HG03095 (cell line): ENCODE results near the gene BIK.

Experiments used
- ATAC-seq: cut with Tn5 transposase; IDR thresholded peaks from one replicate; pipeline ENCODE4 v1.9.1; 2021; ENCODE audit warnings: moderate library complexity; ENCODE audit not compliant: unreplicated experiment

Gene BIK

GRCh38 chr22:43159484-43160178 is 49.1 kb downstream of the BIK start:
- ATAC-seq: no peak

GRCh38 chr22:43160497-43161126 is 50.1 kb downstream of the BIK start:
- no peak for ATAC-seq

GRCh38 chr22:43162412-43163150 is 52.0 kb downstream of the BIK start:
- no peak for ATAC-seq

DNA sequence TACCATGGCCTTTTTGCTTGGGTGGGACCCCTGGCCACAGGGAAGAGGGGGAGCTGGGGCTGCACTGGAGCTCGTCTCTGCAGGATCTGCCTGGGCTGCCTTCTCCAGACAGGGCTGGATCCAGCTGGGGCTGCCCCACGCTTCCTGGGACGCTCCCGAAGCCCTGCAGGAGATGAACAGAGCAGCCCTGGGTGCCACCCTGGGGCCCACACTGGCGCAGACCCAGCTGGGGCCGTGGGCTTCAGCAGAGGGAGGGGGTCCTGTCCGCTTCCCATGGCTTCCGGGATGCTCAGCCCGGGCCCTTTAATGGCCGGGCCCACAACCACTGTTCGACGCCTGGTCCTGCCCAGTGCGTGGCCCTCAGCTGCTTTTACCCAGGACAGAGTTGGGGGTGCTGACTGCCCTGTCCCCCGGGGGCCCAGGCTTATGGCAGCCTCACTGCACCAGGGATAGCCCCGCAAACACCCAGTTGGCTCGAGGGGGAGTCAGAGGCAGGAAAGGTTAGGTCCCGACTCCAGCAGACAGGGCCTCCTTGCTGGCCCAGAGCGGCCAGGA is 52.8 kb downstream of the BIK start:
- no peak for ATAC-seq

DNA sequence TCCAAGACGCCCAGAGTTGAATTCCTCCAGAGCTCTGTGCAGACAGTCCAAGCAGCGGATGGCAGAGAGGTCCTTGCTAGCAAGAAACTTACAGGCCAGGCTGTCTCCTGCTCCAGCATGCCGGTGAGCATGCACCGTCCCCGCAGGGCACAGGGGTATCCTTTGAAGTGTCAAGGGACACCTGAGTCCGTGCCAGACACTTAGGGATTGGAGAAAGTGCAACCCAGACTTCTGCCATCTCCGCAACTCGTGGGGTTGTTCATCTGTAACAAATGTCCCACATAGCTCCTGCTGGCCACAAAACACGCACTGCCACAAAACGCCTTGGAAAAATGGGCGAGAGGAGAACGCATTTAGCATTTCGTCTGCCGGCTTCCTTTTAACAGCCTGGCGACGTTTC is 54.1 kb downstream of the BIK start:
- ATAC-seq: no peak

DNA sequence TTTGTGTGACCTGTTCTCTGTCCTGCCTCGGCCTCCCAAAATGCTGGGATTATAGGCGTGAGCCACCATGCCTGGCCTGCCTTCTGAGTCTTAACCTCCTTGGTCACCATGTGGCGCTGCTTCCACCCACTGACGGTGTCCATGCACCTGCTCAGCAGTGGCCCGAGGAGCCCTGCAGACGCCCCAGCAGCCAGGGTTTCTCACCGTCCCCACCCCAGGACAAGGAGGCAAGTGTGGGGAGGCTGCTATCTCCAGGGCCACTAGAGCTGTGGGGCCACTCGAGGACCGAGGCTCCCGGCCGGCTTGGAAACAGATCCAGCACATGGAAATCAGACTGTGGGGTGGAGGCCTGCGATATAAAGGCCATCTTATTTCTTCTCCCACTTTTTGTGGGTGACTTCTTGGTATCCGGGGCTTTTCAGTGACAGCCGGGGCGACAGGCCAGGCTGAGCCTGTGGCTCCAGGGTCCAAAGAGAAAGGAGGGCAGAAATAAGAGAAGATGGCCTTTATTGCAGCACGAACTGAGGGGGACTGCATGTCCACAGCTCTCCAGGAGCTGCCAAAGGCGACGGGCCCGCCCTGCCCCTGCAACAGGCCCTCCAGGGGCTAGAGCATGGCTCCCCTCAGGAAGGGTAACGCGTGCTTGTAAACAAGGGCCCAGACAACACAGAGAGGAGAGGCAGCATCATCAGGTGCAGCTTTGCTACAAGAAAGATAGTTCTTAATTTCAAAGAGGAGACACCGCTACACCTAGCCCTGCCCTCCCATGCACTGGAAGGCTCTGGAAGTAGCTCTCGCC is 55.8 kb downstream of the BIK start:
- ATAC-seq: no peak

GRCh38 chr22:43167001-43167589 is 56.5 kb downstream of the BIK start:
- ATAC-seq: no peak

GRCh38 chr22:43168471-43169309 is 58.1 kb downstream of the BIK start:
- no peak for ATAC-seq

DNA sequence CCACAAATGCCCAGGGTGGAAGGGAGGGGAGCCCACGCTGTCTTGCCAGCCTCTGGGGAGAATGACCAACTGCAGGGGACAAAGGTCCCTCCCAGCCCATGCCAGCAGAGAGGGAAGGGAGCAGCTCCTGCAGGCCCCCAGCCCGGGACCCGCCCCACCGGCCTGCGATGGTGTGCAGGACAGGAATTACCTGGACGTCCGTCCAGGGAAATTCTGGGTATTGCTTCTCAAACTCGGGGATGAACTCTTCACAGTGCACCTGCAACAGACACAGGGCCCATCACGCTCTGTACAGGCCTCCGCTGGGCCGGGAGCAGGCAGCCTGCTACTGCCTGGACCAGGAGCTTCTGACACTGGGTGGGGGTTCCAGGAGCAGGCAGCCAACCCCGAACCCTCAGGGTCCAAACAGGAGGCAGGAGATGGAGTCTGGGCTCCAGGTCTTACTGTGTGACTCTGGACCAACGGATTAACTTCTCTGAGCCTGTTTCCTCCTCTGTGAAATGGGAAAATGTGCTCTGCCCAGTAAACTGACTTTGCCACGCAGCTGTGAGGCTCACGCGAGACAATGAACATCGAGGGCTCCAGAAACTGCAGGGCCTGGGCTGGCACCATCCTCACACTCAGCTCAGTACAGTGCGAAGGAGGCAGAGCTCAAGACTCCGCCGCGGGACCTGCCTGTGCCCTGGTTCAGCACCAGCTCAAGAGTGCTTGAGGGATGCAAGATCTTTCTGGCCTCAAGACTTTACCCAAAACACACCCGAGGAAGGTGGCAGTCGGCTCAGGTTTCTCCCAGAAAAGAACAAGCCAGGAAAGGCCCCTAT is 59.0 kb downstream of the BIK start:
- no peak for ATAC-seq

- ATAC-seq: no peak
Measured at GRCh38 chr22:43170131-43170480, 59.6 kb downstream of the BIK start.

GRCh38 chr22:43171019-43171491 is 60.5 kb downstream of the BIK start:
- no peak for ATAC-seq

- ATAC-seq: no peak
Measured at GRCh38 chr22:43171607-43172006, 61.1 kb downstream of the BIK start.

- no peak for ATAC-seq
Measured at GRCh38 chr22:43172191-43172590, 61.6 kb downstream of the BIK start.

DNA sequence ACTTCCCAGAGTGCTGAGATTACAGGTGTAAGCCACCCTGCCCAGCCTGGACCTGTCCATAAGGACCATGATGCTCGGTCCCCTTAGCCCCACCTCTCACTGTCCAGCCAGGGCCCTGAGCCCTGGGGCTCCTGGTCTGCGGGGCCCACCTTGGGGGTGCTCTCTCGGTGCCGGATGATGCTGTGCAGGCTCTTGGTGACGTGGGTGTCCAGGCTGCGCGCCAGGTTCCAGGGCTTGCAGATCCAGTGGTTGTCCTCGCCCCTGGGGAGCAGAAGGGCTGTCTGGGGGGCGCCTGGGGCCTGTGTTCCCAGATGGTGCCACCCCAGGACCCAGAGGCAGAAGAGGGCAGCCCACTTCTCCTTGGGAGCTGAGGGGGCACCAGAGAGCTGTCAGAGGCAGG is 63.0 kb downstream of the BIK start:
- ATAC-seq: no peak

DNA sequence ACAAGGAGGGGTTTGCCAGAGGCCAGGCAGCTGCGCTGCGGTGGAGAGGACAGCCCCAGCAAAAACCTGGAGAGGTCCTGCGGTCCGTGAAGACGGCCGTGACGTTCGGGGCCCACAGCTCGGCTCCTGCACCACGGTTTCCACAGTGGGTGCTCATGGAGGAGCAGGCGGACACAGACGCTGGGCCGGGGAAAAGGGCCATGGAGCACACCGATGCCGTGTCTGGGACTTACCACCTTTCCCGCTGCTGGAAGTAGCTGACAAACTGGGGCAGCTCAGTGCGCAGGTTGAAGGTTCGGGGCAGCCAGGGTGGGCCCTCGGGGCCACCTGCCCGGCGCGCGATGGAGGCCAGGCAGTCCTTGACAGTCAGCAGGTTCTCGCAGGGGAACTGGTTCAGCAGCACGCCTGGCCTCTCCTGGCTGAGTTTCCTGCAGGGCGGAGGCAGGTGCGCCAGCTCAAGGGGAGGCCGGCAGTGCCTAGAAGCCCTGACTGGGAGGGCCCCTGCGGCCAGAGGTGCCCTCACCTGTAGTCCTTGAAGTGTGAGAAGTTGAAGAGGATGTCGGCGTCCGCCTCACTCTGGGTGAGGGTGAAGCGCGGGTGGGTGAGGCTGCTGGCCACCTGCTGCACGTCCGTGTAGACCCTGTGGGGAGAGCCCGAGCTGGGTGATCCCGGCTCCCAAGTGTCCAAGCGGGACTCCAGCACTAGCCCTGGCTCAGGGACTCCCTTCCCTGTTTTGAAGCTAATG is 63.6 kb downstream of the BIK start:
- no peak for ATAC-seq

DNA sequence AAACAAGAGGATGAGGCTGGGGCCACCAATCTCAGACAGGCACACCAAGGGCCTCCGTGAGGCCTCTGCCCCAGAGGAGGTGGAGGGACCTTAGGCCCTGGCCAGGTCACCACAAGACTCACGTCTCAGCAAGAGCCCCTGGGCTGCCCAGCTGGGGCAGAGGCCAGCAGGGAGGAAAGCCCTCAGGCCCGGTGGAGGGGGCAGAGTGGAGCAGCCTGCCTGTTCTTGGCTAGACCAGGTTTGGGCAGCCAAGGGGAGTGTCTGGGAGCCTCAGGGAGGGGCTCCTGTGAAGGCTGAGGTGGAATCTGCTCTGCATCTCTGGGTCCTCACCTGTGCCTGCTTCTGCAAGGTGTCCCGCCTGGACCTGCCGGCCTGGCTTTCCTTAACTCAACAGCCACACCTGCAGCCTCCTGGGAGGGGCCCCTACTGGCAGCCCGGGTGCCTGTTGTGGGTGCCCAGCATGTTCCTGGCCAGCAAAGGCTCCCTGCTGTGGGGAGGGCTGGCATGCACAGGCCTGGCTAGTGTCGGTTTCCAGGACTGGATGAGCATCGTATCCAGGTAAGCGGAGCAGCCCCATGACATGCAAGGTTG is 64.5 kb downstream of the BIK start:
- no peak for ATAC-seq

- ATAC-seq: no peak
Measured at GRCh38 chr22:43176090-43176489, 65.5 kb downstream of the BIK start.

DNA sequence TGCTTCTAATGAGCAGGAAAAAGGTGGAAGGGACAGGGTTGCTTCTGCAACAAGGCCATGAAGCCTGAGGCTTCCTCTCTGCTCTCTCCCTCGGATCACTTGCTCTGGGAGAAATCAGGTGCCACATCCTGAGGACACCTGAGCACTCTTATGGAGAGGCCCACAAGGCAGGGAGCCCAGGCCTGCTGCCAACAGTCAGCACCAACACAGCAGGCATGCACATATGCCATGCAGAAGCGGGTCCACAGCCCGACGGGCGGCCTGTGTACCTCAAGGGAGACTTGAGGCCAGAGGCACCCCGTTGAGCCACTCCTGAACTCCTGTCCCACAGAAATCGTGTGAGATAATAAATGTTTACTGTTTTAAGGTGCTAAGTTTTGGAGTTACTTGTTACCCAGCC is 66.9 kb downstream of the BIK start:
- no peak for ATAC-seq
